ENCODE data around the gene KMT2C. TPM values are rescaled to one million over a fixed set of nuclear protein-coding genes. Genes with fewer than 3 reads are reported as not detected.
"Not testable (repeated sequence)": the region's sequence is repeated elsewhere in the genome, so short reads cannot be mapped to it uniquely, and the experiment has no call there.

KMT2C gene
- total and polyA plus RNA-seq, 2 of the 13 experiments (the other 11 are each of a cell fraction or from before 2014, with no cell fraction given) = 7.1 to 14.4 TPM

DNA sequence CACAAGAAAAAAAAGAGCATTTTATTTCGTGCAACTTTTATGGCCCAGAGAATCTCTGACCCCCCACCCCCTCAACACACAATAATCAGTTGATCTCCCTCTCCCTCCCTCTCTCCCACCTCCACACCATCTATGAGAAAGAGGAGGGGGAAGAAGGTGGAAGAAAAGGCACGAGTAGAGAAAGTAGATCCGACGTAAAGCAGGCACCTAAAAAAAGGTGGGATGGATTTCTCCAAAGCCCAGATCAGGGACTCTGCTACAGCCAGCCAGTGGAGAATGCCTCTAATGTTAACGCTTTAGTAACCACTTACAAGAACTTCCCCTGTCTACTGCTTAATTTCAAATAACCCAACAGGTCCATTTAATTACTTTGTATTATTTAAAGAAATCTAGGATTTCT, 24.4 kb downstream of the KMT2C start (continued):
- no peak for TF ChIP-seq STAT6 (CRISPR knock-in tag; IDR thresholded peaks at IDR 0.05; ENCODE audit: borderline replicate concordance)

DNA sequence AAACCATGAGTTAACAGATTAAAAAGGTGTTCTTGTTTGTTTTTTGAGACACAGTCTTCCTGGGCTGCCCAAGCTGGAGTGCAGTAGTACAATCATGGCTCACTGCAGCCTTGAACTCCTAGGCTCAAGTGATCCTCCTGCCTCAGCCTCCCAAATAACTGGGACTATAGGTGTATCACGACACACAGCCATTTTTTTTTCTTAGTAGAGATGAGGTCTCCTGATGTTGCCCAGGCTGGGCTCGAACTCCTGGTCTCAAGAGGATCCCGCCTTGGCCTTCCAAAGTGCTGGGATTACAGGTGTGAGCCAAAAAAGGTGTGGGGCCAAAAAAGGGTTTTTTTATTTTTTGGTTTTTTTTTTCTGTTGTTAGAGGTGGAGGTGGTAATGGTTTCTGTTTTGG, 29.3 kb downstream of the KMT2C start:
- ATAC-seq = no peak
- H3K4me1 ChIP-seq (ENCODE audit: insufficient read depth, low read length) = no peaks in the 10 kb centered on the region
- DNase-seq (ENCODE audit: low spot score) = no peak
- H3K36me3 ChIP-seq (replicated peaks in 1 of 2; ENCODE audit: control insufficient read depth in 1 of 2, insufficient read depth in 2 of 2, low read length in 2 of 2) = no peaks in the 10 kb centered on the region
- FAIRE-seq = no peak
- H3K9me3 ChIP-seq (ENCODE audit: low read length) = peaks cover 54% of the 10 kb centered on the region
- intact Hi-C loops (cut with micrococcal nuclease; ENCODE audit: unreplicated experiment) = no loop called here
- peaks cover 11% of the 10 kb centered on the region for H3K79me2 ChIP-seq (ENCODE audit: insufficient read depth, low read length)
- no peak overlapping the region for H3K27ac ChIP-seq (ENCODE audit: extremely low read length, insufficient read depth, low read length)
- POLR2A ChIA-PET = no interaction called here
- WGBS (ENCODE audit: low lambda C conversion rate) = 18% methylated on average over 3 of the region's 3 CpGs
- H2AFZ ChIP-seq (ENCODE audit: low read length) = no peak overlapping the region
- TF ChIP-seq ZNF770 (CRISPR knock-in tag; IDR thresholded peaks at IDR 0.05) = peak; percentile 81
- TF ChIP-seq ZBTB37 (CRISPR knock-in tag; IDR thresholded peaks at IDR 0.05) = no peak
- in situ Hi-C loops (cut with HindIII; ENCODE audit: extremely low pct_ligation_motif_present, low pct_unique_long_range_greater_than_20kb) = no loop called here
- no peaks in the 10 kb centered on the region for H4K20me1 ChIP-seq (ENCODE audit: insufficient read depth, low read length)
- no peak overlapping the region for H3K9ac ChIP-seq (ENCODE audit: insufficient read depth, low read depth, low read length)
- no peak overlapping the region for H3K4me3 ChIP-seq (replicated peaks in 1 of 3; ENCODE audit: insufficient read depth in 1 of 3, low read depth in 2 of 3, low read length in 3 of 3)
- H3K27me3 ChIP-seq (ENCODE audit: control insufficient read depth in 1 of 2, insufficient read depth in 2 of 2, low read length in 2 of 2) = no peaks in the 10 kb centered on the region
- no peak overlapping the region for H3K4me2 ChIP-seq (ENCODE audit: low read depth, low read length)
- CTCF ChIA-PET (ENCODE audit: low intra/inter-chr PET ratio, low total read pairs) = no interaction called here
- BruUV-seq (replicated peaks) = no TSS peak

- FAIRE-seq; H4K20me1 ChIP-seq (ENCODE audit: insufficient read depth, low read length); DNase-seq (ENCODE audit: low spot score); H3K4me2 ChIP-seq (ENCODE audit: low read depth, low read length); H3K27me3 ChIP-seq (ENCODE audit: control insufficient read depth in 1 of 2, insufficient read depth in 2 of 2, low read length in 2 of 2); H3K9ac ChIP-seq (ENCODE audit: insufficient read depth, low read depth, low read length); BruUV-seq (replicated peaks); H3K4me3 ChIP-seq (replicated peaks in 1 of 3; ENCODE audit: insufficient read depth in 1 of 3, low read depth in 2 of 3, low read length in 3 of 3); ATAC-seq; intact Hi-C loops (cut with micrococcal nuclease; ENCODE audit: unreplicated experiment); H2AFZ ChIP-seq (ENCODE audit: low read length); H3K4me1 ChIP-seq (ENCODE audit: insufficient read depth, low read length); in situ Hi-C loops (cut with HindIII; ENCODE audit: extremely low pct_ligation_motif_present, low pct_unique_long_range_greater_than_20kb); H3K27ac ChIP-seq (ENCODE audit: extremely low read length, insufficient read depth, low read length); POLR2A ChIA-PET; H3K36me3 ChIP-seq (replicated peaks in 1 of 2; ENCODE audit: control insufficient read depth in 1 of 2, insufficient read depth in 2 of 2, low read length in 2 of 2); CTCF ChIA-PET (ENCODE audit: low intra/inter-chr PET ratio, low total read pairs): not testable (repeated sequence)
- 18% methylated on average over 2 of the region's 2 CpGs for WGBS (ENCODE audit: low lambda C conversion rate)
- Histone ChIP-seq H3K79me2 (ENCODE audit: insufficient read depth, low read length) (peaks cover 11% of the 10 kb centered on the region), H3K9me3 (ENCODE audit: low read length) (peaks cover 54% of the 10 kb centered on the region)
Observed at GRCh38 chr7:152406030-152406429, 29.8 kb downstream of the KMT2C start.
